GM18517 (cell line): ENCODE measurements around the gene PARD3B.

Experiments
- ATAC-seq: cut with Tn5 transposase; IDR thresholded peaks from one replicate; pipeline ENCODE4 v1.9.1; 2021; ENCODE audit warnings: mild to moderate bottlenecking, moderate library complexity; ENCODE audit not compliant: unreplicated experiment

PARD3B gene

GRCh38 chr2:205087862-205088261 is 542.6 kb downstream of the PARD3B start:
- no peak for ATAC-seq

GRCh38 chr2:205089958-205090357 is 544.7 kb downstream of the PARD3B start:
- no peak for ATAC-seq

GRCh38 chr2:205091411-205091810 is 546.1 kb downstream of the PARD3B start:
- ATAC-seq, result no peak

GRCh38 chr2:205094031-205094430 is 548.8 kb downstream of the PARD3B start:
- ATAC-seq, result no peak

- no peak for ATAC-seq
These were observed 558.4 kb downstream of the PARD3B start for GRCh38 chr2:205103699-205104098.

GRCh38 chr2:205107810-205108209 is 562.5 kb downstream of the PARD3B start:
- ATAC-seq, result no peak

GRCh38 chr2:205115511-205115910 is 570.2 kb downstream of the PARD3B start:
- no peak for ATAC-seq

GRCh38 chr2:205117125-205117524 is 571.9 kb downstream of the PARD3B start:
- no peak for ATAC-seq

GRCh38 chr2:205119136-205119535 is 573.9 kb downstream of the PARD3B start:
- no peak for ATAC-seq

- no peak for ATAC-seq
These were observed 583.5 kb downstream of the PARD3B start for GRCh38 chr2:205128726-205129125.

- no peak for ATAC-seq
These were observed 584.3 kb downstream of the PARD3B start for GRCh38 chr2:205129531-205129930.

- no peak for ATAC-seq
These were observed 585.0 kb downstream of the PARD3B start for GRCh38 chr2:205130111-205130829.

- no peak for ATAC-seq
These were observed 588.3 kb downstream of the PARD3B start for GRCh38 chr2:205133544-205133943.

GRCh38 chr2:205138735-205139134 is 593.5 kb downstream of the PARD3B start:
- ATAC-seq, result no peak

- ATAC-seq, result no peak
These were observed 594.7 kb downstream of the PARD3B start for GRCh38 chr2:205139822-205140463.

- no peak for ATAC-seq
These were observed 596.1 kb downstream of the PARD3B start for GRCh38 chr2:205141381-205141780.

- ATAC-seq, result no peak
These were observed 600.6 kb downstream of the PARD3B start for GRCh38 chr2:205145888-205146287.

- no peak for ATAC-seq
These were observed 603.5 kb downstream of the PARD3B start for GRCh38 chr2:205148755-205149154.

- ATAC-seq, result no peak
These were observed 611.2 kb downstream of the PARD3B start for GRCh38 chr2:205156457-205156856.

GRCh38 chr2:205158404-205158803 is 613.1 kb downstream of the PARD3B start:
- ATAC-seq, result no peak

GRCh38 chr2:205161156-205161839 is 616.0 kb downstream of the PARD3B start:
- ATAC-seq, result no peak

- ATAC-seq, result no peak
These were observed 621.5 kb downstream of the PARD3B start for GRCh38 chr2:205166745-205167144.
